Measurements from ENCODE around the gene EHD1. TPM values are rescaled to one million over a fixed set of nuclear protein-coding genes. Genes with fewer than 3 reads are reported as not detected.

EHD1 gene
- total and polyA plus RNA-seq, 9 of the 15 experiments (the other 6 are each of a cell fraction or from before 2014, with no cell fraction given) = 0.46 to 65.0 (median 16.4) TPM

DNA sequence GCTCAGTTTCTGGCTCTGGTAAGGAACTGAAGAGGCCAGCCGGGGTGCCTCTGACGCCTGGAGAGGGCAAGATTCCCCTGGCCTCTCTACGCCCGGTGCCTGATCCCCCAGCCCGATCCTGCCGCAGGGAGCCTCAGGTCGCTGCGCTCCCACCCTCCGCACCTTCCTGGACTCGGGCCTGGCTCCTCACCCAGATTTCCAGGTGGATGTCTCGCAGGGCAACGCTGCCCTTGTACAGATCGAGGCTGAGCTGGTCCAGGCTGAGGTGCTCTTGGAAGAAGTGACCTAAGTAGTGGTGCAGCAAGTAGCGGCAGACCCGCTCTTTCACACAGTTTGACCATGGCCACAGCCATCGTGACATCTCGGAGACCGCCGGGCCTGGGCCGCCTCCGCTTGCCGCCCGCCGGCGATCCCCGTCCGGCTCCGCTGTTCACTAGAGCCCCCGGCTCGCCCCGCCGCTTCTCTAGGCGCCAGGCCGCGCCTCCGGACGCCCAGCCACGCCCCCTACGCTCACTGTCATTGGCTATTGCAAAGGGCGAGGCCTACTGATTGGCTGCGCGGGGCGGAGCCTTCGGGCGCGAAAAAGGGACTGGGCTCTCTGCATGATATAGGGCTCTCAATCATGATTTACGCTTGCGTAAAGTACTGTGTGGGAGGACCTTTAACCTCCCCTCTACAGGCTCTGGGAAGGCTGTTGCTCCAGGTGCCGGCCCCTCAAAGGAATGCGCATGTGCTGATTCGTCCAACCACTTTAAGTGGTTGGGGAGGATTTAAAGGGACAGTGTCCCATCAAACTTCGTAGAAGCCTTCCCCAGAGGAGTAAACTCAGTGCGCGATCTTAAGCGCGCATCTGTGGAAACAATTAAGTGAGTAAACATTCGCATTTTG, 38.6 kb upstream of the EHD1 start, which contains the start of gene ATG2A (continued):
- TF ChIP-seq, protein P1, sequence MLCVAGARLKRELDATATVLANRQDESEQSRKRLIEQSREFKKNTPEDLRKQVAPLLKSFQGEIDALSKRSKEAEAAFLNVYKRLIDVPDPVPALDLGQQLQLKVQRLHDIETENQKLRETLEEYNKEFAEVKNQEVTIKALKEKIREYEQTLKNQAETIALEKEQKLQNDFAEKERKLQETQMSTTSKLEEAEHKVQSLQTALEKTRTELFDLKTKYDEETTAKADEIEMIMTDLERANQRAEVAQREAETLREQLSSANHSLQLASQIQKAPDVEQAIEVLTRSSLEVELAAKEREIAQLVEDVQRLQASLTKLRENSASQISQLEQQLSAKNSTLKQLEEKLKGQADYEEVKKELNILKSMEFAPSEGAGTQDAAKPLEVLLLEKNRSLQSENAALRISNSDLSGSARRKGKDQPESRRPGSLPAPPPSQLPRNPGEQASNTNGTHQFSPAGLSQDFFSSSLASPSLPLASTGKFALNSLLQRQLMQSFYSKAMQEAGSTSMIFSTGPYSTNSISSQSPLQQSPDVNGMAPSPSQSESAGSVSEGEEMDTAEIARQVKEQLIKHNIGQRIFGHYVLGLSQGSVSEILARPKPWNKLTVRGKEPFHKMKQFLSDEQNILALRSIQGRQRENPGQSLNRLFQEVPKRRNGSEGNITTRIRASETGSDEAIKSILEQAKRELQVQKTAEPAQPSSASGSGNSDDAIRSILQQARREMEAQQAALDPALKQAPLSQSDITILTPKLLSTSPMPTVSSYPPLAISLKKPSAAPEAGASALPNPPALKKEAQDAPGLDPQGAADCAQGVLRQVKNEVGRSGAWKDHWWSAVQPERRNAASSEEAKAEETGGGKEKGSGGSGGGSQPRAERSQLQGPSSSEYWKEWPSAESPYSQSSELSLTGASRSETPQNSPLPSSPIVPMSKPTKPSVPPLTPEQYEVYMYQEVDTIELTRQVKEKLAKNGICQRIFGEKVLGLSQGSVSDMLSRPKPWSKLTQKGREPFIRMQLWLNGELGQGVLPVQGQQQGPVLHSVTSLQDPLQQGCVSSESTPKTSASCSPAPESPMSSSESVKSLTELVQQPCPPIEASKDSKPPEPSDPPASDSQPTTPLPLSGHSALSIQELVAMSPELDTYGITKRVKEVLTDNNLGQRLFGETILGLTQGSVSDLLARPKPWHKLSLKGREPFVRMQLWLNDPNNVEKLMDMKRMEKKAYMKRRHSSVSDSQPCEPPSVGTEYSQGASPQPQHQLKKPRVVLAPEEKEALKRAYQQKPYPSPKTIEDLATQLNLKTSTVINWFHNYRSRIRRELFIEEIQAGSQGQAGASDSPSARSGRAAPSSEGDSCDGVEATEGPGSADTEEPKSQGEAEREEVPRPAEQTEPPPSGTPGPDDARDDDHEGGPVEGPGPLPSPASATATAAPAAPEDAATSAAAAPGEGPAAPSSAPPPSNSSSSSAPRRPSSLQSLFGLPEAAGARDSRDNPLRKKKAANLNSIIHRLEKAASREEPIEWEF (CRISPR knock-in tag; IDR thresholded peaks at IDR 0.05) = no peak
- TF ChIP-seq, protein P2, sequence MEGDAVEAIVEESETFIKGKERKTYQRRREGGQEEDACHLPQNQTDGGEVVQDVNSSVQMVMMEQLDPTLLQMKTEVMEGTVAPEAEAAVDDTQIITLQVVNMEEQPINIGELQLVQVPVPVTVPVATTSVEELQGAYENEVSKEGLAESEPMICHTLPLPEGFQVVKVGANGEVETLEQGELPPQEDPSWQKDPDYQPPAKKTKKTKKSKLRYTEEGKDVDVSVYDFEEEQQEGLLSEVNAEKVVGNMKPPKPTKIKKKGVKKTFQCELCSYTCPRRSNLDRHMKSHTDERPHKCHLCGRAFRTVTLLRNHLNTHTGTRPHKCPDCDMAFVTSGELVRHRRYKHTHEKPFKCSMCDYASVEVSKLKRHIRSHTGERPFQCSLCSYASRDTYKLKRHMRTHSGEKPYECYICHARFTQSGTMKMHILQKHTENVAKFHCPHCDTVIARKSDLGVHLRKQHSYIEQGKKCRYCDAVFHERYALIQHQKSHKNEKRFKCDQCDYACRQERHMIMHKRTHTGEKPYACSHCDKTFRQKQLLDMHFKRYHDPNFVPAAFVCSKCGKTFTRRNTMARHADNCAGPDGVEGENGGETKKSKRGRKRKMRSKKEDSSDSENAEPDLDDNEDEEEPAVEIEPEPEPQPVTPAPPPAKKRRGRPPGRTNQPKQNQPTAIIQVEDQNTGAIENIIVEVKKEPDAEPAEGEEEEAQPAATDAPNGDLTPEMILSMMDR (IDR thresholded peaks at IDR 0.05 in 2 of 3, conservative IDR thresholded peaks at IDR 0.05 in 1 of 3; ENCODE audit: insufficient read depth in 2 of 3, low read depth in 1 of 3, low read length in 3 of 3) = no peak
- TF ChIP-seq, protein P3, sequence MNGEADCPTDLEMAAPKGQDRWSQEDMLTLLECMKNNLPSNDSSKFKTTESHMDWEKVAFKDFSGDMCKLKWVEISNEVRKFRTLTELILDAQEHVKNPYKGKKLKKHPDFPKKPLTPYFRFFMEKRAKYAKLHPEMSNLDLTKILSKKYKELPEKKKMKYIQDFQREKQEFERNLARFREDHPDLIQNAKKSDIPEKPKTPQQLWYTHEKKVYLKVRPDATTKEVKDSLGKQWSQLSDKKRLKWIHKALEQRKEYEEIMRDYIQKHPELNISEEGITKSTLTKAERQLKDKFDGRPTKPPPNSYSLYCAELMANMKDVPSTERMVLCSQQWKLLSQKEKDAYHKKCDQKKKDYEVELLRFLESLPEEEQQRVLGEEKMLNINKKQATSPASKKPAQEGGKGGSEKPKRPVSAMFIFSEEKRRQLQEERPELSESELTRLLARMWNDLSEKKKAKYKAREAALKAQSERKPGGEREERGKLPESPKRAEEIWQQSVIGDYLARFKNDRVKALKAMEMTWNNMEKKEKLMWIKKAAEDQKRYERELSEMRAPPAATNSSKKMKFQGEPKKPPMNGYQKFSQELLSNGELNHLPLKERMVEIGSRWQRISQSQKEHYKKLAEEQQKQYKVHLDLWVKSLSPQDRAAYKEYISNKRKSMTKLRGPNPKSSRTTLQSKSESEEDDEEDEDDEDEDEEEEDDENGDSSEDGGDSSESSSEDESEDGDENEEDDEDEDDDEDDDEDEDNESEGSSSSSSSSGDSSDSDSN (IDR thresholded peaks at IDR 0.05; ENCODE audit: borderline replicate concordance in 1 of 2, low read depth in 2 of 2, low read length in 2 of 2) = peak; percentile 100
- no peak for TF ChIP-seq IFI16 (CRISPR knock-in tag; IDR thresholded peaks at IDR 0.05)
- TF ChIP-seq, protein P4, sequence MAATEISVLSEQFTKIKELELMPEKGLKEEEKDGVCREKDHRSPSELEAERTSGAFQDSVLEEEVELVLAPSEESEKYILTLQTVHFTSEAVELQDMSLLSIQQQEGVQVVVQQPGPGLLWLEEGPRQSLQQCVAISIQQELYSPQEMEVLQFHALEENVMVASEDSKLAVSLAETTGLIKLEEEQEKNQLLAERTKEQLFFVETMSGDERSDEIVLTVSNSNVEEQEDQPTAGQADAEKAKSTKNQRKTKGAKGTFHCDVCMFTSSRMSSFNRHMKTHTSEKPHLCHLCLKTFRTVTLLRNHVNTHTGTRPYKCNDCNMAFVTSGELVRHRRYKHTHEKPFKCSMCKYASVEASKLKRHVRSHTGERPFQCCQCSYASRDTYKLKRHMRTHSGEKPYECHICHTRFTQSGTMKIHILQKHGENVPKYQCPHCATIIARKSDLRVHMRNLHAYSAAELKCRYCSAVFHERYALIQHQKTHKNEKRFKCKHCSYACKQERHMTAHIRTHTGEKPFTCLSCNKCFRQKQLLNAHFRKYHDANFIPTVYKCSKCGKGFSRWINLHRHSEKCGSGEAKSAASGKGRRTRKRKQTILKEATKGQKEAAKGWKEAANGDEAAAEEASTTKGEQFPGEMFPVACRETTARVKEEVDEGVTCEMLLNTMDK (IDR thresholded peaks at IDR 0.05; ENCODE audit: borderline replicate concordance, insufficient read depth, low read depth, low read length, poor library complexity, severe bottlenecking) = no peak
- TF ChIP-seq ZC3H4 (CRISPR knock-in tag; IDR thresholded peaks at IDR 0.05; ENCODE audit: borderline replicate concordance) = no peak; the same call in 1 of the 2 replicates
- TF ChIP-seq, protein P5, sequence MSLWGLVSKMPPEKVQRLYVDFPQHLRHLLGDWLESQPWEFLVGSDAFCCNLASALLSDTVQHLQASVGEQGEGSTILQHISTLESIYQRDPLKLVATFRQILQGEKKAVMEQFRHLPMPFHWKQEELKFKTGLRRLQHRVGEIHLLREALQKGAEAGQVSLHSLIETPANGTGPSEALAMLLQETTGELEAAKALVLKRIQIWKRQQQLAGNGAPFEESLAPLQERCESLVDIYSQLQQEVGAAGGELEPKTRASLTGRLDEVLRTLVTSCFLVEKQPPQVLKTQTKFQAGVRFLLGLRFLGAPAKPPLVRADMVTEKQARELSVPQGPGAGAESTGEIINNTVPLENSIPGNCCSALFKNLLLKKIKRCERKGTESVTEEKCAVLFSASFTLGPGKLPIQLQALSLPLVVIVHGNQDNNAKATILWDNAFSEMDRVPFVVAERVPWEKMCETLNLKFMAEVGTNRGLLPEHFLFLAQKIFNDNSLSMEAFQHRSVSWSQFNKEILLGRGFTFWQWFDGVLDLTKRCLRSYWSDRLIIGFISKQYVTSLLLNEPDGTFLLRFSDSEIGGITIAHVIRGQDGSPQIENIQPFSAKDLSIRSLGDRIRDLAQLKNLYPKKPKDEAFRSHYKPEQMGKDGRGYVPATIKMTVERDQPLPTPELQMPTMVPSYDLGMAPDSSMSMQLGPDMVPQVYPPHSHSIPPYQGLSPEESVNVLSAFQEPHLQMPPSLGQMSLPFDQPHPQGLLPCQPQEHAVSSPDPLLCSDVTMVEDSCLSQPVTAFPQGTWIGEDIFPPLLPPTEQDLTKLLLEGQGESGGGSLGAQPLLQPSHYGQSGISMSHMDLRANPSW (CRISPR knock-in tag; IDR thresholded peaks at IDR 0.05) = peak; percentile 5; the same call in 1 of the 2 replicates

Measured in K562 (cell line).